Effector CD8-positive, alpha-beta T cell (primary cell): ENCODE results near the gene FFAR4.

Source experiments
- DNase-seq: peaks from one replicate; lab custom pipeline; 2025; lab: John Stamatoyannopoulos, UW

Gene FFAR4

GRCh38 chr10:93572606-93573005 is 6.1 kb downstream of the FFAR4 start:
- no peak for DNase-seq

DNA sequence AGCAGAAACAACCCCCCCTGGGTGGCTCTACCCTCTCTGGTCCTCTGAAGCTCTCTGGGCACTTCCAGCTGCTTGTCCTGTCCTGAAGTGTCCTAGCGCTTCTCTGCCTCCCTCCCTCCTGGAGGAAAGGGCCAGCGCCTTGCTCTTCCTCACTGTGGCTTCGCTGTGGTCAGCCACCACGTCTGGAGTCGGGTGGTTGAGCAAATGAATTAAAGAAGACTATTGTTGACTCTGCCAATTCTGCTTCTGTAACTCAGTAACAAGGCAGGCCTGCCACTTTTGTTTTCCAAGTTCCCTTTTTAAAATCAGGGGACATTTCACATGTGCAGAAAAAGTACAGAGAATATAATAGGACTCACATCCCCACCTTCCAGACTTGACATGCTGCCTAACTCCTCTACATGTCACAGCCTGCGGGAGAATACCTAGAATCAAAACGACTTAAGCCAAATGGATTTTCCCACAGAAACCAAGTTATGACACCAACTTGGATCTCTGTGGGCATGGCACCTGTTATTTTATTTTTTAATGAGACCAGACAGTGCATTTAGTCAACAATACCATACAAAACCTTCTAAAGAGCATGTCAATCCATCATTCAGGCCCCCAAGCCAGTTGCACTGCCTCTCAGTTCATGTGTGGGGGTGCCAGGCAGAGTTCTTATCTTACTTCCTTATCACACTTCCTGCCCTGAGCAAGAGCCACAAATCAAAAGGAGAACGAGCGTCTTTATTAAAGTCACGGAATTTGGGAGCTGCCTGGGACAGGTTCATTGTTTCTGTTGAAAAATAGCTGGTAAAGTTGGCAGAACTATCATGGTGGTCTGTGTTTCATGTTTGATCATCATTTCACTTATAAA is 6.8 kb downstream of the FFAR4 start:
- DNase-seq, result no peak

- no peak for DNase-seq
Measured at GRCh38 chr10:93573924-93574323, 7.5 kb downstream of the FFAR4 start.

GRCh38 chr10:93576888-93577287 is 10.4 kb downstream of the FFAR4 start:
- no peak for DNase-seq

DNA sequence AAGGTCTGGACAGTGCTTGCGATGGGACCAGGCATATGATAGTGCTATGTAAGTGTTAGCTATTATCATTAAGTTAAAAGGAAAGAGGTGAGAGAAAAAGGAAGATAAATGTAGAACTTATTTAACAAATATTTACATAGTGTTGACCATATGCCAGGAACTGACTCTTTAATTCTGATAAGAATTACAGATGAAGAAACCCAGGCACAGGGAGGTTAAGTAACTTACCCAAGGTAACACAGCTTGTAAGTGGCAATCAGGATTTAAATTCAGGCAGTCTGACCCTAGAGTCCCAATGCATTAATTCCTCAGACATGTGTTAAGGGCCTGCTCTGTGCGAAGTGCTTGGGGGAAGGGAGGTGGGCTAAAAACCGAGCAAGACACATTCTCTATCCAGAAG is 11.1 kb downstream of the FFAR4 start:
- no peak for DNase-seq

- DNase-seq, result no peak
Measured at GRCh38 chr10:93579089-93579488, 12.6 kb downstream of the FFAR4 start.

DNA sequence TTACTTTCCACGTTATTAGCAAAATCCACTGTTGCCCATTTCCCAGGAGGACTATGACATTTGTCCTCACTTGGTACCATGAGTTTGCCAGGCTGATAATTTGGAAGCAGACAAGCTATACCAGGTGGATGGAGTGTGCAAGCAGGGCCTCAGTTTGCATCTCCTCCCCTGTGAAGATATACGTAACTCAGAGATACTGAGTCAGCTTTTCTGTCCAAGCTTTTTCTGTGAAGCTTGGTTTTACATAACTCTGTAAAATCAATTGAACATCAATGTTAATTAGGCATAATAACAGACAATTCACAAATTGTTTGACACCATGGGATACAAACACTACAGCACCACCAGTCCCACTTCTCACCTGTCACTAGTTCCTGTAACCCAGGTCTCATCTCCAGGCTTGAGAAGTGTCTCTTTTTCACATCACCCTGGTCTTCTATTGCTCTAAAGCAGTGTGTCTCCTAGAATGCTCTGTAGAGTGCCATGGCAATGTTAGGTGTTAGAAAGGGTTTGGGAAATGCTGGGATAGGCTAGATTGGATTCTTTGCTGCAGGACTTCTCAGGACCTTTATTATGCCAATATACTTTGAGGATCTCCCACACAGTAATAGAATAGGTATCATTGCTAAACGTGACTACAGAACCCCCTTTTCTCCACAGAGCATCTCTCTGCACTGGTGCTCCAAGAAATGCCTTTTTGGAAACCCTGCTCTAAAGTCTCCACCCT is 13.7 kb downstream of the FFAR4 start:
- DNase-seq, result no peak

DNA sequence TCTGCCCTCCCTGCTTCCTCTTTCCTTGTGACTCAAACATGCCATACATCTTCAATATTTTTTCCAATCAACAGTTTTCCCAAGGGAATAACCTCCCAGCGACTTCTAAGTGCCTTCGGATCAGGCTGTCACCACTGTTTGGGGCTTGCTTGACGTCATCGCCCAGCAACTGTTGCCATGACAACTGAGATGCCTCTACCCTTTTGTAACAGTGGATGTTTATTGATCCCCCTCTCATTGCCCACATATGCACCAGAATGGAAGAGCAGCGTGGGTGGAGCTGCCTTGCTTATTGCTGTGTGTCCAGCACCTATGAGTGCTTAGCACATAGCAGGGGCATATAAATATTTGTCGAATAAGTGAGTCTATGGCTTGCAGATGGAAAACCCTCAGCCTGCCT is 14.4 kb downstream of the FFAR4 start:
- DNase-seq, result no peak

DNA sequence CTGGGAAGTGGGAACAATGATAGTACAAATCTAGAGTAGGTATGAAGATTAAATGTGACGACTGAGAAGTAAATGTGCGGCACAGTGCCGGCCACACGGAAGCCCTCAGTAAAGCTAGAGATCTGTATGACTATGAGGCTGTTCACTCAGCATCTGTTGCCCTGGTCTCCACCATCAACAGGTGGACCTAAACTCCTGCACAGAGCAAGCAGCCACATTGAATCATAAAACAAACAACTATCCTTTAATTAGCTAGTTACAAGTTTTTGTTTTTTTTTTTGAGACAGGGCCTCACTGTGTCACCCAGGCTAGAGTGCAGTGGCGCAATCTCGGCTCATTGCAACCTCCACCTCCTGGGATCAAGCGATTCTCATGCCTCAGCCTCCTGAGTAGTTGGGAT is 18.0 kb downstream of the FFAR4 start:
- no peak for DNase-seq

- no peak for DNase-seq
Measured at GRCh38 chr10:93589648-93590562, 23.4 kb downstream of the FFAR4 start.

GRCh38 chr10:93590638-93591037 is 24.2 kb downstream of the FFAR4 start:
- no peak for DNase-seq

DNA sequence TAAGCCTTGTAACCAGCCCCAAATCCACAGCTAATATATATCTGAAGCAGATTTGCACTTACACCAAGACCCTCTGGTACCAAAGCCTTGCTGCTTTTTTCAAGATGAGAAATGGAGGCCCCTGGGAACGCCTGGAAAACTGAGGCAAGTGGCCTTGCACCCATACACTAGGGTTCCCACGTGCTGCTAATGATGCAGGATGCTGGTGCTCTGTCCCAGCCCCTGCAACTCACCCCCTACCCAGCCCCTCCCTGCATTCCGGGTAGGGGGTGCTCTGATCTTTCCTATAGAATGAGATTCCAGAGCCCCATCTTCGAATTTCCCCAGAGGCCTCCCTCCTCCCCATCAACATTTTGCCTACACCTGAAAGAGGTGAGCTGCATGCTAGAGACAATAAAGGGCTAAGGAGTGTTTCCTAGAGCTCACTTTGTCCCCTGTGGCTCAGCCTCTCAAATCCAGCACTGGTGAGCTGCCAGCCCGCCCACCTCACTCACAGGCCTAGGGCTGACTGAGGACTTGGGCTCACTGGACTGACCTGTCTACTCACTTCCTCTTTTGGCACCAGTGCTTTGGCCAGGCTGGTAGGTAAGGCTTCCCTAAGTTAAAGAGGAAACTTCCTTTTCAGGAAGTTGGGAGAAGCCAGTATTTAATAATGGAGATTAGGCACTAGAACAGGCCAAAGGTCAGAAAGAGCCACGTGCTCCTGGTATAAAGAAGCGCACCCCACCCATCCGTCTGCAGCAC is 24.8 kb downstream of the FFAR4 start:
- no peak for DNase-seq

DNA sequence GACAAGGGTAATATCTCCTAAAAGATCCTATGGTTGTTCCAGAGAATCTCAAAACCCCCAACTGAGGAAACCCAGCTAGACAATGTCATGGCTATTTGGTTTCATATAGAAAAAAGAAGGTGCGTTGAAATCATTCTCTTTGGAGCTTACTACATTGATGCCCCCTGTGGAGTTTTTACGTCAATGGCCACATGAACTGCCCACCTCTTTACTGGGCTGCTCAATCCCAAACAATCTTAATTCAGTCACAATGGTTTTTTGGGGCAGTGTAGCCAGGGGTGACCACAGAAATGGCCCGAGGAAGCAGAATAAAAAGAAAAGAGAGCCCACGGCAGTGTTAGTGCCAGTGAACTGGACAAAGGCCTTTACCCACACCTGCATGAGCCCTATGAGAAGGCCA is 26.8 kb downstream of the FFAR4 start:
- no peak for DNase-seq

DNA sequence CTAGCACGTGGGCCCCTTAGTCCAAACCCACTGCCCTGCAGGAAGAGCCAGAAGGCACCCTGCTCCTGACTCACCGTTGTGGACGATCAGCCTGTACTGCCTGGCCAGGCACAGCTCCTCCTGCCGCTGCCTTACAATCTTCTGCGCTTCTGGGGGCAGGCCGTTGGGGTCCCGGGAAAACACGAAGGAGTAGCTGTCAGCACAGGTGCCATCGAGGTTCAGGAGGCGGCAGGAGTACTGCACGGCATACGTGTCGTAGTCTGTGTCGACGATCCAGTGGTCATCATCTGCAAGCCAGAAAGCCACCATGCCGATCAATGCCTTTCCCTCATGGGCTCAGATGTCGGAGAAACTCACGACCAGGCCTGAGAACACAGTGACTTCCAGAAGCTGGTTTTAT is 27.3 kb downstream of the FFAR4 start:
- DNase-seq, result no peak

DNA sequence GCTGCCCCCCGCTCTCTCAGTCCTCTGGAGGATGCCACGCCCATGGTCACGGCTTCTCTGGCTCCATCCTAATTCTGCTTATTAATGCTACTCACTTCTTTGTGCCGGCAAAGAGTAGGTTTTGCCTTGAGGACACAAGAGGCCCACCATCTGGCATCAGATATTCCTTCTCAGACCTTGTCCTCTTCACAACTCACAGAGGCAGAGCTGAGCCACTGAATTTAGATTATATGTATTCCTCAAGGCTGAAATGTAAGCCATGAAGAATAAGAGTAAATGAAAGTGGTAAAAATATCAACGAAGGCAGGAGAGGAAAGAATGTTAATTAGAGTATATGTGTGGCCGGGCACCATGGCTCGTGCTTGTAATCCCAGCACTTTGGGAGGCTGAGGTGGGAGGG is 28.1 kb downstream of the FFAR4 start:
- DNase-seq, result no peak

GRCh38 chr10:93595378-93596161 is 29.1 kb downstream of the FFAR4 start:
- no peak for DNase-seq

- no peak for DNase-seq
Measured at GRCh38 chr10:93596539-93596938, 30.1 kb downstream of the FFAR4 start.

GRCh38 chr10:93597075-93597599 is 30.7 kb downstream of the FFAR4 start:
- DNase-seq, result no peak

DNA sequence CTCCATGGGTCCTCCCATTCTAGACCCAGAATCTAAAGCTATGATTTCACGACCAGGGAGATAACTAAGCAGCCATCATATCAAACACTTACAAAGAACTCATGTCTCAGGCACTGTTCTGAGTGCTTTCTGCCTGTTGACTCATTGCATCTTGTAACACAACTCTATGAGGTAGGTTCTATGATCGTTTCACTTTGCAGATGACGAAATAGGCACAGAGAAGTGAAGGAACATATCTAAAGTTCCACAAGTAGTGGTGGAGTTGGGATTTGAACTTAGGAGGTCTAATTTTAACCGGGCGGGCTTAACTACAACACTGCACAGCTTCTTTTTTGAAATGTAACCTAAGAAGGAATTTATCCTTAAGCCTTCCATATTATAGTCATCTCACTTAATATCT is 31.7 kb downstream of the FFAR4 start:
- DNase-seq, result no peak

DNA sequence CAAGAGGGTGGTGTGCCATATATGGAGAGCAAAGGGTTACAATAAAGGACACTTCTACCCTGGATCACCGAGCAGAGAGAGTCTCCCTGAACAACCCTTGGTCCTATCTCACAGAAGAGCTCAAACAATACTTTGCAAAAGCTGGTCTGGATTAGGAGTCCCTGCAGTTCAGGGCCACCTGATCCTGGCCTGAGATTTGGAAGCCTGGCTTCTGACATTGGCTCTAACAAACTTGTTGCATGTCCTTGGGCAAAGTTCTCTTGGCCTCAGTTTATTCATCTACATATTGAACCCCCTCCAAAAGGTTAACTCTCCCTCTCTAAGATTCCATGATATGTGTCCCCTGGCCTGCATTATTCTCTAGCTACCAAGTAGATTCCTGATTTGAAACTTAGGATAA is 32.9 kb downstream of the FFAR4 start:
- no peak for DNase-seq

DNA sequence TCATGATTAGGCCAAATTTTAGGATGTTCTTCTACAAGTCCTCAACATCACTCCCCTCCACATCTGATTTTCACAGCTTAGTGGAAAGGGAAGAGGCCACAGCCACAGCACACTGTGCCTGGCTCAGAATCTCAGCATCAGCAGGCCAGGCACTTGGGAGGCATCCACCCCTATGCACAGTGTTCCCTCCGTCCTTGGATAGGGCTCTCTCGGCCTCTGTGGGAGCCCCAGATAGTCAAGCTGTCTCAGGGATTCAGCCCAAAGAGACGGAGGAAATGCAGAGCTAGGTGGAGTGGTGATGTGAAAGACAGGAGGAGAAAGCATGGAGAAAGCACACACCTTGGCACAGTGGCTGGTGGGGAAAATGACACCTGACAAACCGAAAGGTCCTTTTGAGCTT is 33.3 kb downstream of the FFAR4 start:
- DNase-seq, result no peak
